ENCODE results near the gene DNM2.
"Not testable (repeated sequence)": the region's sequence is repeated elsewhere in the genome, so short reads cannot be mapped to it uniquely, and the experiment has no call there.

The DNM2 gene

GRCh38 chr19:10866495-10866894, 148.6 kb downstream of the DNM2 start:
- no peak for DNase-seq (ENCODE audit: low read depth in 2 of 2)

GRCh38 chr19:10868872-10869547, 151.1 kb downstream of the DNM2 start:
- no peak for DNase-seq (ENCODE audit: low read depth in 2 of 2)

- DNase-seq (ENCODE audit: low read depth in 2 of 2), result not testable (repeated sequence)
These were observed 152.0 kb downstream of the DNM2 start for GRCh38 chr19:10869872-10870311.

GRCh38 chr19:10870501-10870954, 152.6 kb downstream of the DNM2 start:
- no peak for DNase-seq (ENCODE audit: low read depth in 2 of 2)

- peak; percentile 99 for DNase-seq (ENCODE audit: low read depth in 2 of 2)
These were observed 153.2 kb downstream of the DNM2 start, which contains the start of gene CARM1 for GRCh38 chr19:10870955-10871603. TSS of gene CARM1 (plus strand) at chr19:10871553. CDS start at chr19:10871703, 150 bp downstream.

- DNase-seq (ENCODE audit: low read depth in 2 of 2), result peak; percentile 15 to 27
These were observed 154.0 kb downstream of the DNM2 start for GRCh38 chr19:10871711-10872545.

GRCh38 chr19:10872546-10873107, 154.7 kb downstream of the DNM2 start:
- no peak for DNase-seq (ENCODE audit: low read depth in 2 of 2)

- no peak for DNase-seq (ENCODE audit: low read depth in 2 of 2)
These were observed 156.1 kb downstream of the DNM2 start for GRCh38 chr19:10874024-10874423.

GRCh38 chr19:10876459-10877240, 158.8 kb downstream of the DNM2 start:
- DNase-seq (ENCODE audit: low read depth in 2 of 2), result no peak

GRCh38 chr19:10877608-10878007, 159.7 kb downstream of the DNM2 start:
- not testable (repeated sequence) for DNase-seq (ENCODE audit: low read depth in 2 of 2)

- no peak for DNase-seq (ENCODE audit: low read depth in 2 of 2)
These were observed 160.4 kb downstream of the DNM2 start for GRCh38 chr19:10878253-10878652.
